HG03064 (cell line): Measurements from ENCODE around the gene ZNF48.

Source experiments
- ATAC-seq: cut with Tn5 transposase; IDR thresholded peaks from one replicate; pipeline ENCODE4 v1.9.1; 2021; ENCODE audit warnings: low read depth; ENCODE audit not compliant: unreplicated experiment

The ZNF48 gene

DNA sequence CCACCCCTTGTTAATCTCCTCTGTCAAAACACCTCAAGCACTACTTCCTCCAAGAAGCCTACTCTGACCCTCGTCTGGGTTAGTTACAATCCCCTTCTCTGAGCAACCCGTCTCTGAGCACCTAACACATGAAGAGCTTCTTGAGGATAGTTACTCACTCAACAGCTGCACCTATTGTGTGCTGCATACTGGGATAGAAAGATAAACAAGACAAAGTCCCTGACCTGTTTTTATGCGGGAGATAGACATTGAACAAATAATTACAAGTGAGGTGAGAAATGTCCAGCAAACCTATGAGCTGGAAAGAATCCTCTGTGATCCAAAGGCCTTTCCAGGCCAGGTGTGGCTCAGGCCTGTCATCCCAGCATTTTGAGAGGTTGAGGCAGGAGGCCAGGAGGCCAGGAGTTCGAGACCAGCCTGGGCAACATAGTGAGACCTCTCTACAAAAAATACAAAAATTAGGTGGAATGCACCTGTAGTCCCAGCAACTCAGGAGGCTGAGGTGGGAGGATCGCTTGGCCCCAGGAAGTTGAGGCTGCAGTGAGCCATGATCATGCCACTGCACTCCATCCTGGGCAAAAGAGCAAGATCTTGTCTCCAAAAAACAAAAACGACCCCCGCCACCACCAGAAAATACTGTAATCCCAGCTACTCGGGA is 6.7 kb downstream of the ZNF48 start:
- no peak for ATAC-seq

DNA sequence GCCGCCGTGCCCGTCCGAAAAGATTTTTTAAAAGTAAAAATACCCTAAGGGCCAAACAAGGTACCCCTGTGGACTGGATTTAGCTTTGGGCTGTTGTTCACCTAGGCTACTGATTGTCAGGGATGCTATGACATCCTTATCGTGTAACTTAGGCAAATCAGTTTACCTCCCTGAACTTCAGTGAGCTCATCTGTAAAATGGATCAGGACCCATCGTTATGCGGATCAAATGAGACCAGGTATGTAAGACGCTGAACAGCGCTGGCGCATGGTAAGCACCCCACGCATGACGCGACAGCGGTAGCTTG is 11.5 kb downstream of the ZNF48 start:
- no peak for ATAC-seq

DNA sequence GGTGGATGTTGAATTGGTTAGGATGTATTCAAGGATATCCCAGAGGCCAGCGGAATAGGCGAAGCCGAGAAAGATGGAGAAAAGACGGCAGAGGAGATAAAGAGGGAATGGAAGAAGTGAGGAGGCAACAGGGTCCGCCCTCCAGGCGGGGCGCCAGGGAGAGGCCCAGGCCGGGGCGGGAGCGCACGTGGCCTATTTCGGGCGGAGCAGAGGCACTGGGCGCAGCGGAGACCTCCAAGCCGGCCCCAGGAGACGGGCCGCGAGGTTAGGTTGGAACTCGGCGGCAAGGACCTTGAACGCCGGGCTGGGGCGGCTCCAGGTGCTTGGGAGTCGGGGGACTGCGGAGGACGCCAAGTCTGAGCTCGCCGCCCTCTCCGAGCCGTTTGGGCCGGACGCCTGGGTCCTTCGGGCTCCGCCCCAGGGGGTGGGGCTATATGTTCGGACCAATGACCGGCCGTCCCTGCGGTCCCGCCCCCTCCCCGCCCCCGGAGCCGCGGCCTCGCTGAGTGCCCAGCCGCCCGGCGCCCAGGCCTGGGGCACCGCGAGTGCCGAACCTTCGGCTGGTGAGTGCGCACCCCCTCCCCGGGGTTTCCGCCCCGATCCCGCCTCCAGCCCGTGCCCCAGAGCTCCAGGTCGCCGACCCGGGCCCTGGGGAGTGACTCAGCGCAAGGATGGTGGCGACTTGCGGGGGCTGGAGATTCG is 12.0 kb downstream of the ZNF48 start, which contains the start of gene ZNF771:
Gene ZNF771 (plus strand): TSS at position 505 of the 702 bp plus-strand sequence. CDS start 448 bp downstream, outside the sequence.
- peak; percentile 84 for ATAC-seq

DNA sequence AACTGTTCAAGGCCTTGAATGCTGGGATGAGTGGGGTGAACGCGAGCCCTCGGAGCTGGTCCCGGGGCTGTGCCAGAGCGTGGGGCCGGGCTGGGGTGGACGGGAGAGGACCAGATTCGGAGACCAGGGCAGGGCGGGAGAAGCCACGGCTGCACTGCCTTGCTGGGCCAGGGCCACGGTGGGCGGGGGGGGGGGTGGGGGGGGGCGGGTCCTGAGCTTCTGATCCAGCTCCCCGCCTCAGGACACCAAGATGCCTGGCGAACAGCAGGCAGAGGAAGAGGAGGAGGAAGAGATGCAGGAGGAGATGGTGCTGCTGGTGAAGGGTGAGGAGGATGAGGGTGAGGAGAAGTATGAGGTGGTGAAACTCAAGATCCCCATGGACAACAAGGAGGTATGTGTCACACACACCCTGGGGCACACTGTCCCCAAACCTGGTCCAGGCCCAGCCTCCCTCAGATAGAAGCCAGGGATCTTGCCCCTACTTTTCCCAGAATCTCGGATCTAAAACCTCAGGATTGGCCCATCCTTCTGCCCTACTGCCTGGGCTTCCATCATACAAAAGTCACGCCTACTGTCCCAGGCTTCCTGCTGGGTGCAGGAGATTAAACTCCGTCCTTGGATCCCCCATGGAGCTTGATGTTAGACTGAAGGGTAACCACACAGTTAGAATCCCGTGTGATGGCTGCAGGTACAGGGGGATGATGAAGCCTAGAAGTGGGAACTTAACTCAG is 12.7 kb downstream of the ZNF48 start:
- ATAC-seq, result no peak

DNA sequence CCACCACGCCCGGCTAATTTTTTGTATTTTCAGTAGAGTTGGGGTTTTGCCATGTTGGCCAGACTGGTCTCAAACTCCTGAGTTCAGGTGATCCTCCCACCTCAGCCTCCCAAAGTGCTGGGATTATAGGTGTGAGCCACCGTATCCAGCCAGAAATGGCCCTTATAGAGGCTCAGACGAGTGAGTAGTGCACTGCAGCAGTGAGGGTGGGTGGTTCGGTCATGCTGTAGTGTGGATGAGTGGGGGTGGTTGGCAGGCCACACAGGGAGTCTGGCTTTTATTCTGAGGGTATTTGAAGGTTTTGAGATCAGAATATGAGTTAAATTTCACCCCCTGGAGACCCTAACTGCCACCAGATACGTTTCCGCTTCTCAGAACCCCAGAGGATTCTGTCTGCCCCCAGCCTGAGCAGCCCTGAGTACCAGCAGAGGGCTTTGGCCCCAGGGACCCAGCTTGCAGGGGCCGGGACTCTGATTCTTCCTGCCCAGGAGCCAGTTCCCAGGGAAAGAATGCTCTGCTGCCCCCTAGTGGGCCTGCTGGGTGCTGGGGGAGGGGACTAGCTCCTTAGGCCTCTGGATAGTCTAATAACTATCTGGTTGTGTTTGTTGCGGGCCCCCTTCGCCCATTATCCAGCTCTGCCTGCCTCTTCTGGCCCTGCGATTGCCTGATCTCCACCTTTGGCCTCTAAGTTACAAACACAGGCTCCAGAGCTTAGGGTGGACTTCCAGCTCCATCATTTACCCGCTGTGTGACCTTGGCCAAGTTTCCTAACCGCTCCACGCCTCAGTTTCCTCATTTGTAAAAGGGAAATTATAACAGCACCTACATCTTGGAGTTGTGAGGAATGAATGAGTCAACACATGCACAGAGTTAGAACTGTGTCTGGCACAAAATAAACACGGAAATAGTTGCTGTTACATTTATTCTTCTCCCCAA is 14.2 kb downstream of the ZNF48 start:
- ATAC-seq, result no peak

DNA sequence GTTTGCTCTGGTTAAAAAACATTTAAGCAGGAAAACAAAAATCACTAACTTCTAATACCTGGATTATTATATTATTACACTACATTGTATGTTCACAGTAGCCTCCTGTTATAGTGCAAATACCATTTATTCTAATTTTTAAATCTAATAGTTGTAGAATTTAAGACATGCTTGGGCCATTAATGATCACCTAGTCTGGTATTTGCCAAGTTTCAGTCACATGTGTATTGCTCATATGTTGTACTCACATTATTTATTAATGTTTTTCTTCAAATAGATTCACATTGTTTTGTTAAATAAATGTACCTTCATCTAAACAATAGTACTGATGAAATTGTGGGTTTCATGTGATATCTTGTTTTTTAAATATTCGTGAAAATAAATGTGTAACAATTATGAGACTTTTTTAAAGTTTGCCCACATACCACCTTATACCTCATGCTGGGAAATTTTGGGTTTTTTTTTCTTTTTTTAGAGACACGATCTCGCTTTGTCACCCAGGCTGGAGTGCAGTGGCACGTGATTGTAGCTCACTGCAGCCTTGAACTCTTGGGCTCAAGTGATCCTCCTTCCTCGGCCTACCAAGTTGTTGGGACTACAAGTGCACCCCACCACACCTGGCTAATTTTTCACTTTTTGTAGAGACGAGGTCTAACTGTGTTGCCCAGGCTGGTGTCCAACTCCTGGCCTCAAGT is 18.0 kb downstream of the ZNF48 start:
- no peak for ATAC-seq

DNA sequence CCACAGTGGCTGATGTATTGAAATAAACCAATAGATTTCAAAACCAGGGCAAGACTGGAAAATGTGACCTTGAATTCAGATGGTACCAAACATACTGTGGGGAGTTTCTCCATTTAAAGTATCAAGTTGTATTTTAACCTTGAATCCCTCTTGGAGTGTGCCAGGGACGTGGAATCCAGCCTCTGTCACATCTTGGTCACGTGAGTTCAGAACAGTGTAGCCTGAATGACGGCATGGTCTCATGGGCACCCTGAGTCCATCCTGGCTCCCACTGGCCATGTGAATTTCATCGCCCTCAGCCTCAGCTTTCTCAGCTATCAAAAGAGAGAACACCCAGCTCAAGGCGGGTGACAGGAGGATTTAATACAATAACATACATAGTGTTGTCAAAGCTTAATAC is 18.9 kb downstream of the ZNF48 start:
- no peak for ATAC-seq

DNA sequence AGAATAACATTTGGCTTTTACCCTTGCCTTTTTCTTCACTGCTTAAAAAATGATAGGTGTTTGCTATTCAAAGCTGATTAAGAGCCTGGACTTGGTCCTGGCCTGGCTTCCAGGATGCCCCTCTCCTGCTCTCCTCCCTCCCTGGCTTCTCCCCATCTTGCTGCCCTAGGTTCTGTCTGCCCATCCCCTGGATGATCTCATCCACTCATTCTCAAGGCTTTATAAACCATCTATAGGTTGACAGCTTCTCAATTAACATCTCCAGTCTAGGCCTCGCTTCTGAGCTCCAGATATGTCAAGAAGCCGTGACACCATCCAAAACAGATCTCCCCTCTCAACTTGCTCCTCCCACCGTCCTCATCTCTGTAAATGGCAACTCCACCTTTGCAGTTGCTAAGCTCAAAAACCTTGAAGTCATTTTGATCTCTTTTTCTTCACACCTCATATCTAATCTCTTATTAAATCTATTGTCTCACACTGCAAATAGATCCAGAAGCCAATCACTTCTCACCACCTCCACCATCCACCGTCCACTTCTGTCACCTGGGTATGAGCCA is 20.9 kb downstream of the ZNF48 start:
- no peak for ATAC-seq

DNA sequence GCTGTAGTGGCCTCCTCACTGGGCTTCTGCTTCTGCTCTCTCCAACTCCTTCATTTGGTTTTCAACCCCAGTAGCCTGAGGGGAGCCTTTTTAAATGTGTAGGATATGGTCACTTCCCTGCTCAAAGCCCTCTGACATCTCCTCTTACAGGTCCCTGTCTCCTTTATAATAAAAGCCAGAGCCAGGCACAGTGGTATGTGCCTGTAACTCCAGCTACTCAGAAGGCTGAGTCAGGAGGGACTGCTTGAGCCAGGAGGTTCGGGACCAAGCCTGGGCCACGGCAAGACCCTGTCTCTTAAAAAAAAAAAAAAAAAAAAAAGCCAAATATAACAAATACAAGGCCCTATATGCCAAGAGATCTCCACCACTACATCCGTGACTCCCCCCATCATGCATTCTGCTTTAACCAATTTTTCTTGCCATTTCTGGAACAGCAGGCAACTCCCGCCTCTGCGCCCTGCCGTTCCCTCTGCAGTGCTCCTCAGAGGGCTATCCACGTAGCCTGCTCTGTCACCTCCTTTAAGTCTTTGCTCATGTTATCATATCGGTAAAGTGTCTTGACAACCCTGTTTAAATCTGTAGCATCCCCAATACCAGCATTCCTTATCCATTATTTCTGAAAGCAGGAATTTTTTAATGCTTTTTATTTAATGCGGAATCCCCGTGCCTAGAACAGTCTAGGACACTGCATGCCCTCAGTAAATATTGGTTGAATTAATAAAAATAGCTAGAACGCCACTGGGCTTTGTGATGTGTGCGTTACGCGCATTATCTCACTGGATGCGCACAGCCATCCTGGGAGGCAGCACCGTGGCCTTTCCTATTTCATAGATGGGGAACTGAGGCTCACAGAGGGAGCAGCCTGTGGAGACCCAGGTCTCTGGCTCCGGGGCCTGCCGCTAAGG is 21.7 kb downstream of the ZNF48 start:
- no peak for ATAC-seq

DNA sequence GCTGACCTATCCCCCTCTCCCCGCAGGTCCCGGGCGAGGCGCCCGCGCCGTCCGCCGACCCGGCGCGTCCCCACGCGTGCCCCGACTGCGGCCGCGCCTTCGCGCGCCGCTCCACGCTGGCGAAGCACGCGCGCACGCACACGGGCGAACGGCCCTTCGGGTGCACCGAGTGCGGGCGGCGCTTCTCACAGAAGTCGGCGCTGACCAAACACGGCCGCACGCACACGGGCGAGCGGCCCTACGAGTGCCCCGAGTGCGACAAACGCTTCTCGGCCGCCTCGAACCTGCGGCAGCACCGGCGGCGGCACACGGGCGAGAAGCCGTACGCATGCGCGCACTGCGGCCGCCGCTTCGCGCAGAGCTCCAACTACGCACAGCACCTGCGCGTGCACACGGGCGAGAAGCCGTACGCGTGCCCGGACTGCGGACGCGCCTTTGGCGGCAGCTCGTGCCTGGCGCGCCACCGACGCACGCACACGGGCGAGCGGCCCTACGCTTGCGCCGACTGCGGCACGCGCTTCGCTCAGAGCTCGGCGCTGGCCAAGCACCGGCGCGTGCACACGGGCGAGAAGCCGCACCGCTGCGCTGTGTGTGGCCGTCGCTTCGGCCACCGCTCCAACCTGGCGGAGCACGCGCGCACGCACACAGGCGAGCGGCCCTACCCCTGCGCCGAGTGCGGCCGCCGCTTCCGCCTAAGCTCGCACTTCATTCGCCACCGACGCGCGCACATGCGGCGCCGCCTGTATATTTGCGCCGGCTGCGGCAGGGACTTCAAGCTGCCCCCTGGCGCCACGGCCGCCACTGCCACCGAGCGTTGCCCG is 22.5 kb downstream of the ZNF48 start:
- peak; percentile 83 for ATAC-seq

DNA sequence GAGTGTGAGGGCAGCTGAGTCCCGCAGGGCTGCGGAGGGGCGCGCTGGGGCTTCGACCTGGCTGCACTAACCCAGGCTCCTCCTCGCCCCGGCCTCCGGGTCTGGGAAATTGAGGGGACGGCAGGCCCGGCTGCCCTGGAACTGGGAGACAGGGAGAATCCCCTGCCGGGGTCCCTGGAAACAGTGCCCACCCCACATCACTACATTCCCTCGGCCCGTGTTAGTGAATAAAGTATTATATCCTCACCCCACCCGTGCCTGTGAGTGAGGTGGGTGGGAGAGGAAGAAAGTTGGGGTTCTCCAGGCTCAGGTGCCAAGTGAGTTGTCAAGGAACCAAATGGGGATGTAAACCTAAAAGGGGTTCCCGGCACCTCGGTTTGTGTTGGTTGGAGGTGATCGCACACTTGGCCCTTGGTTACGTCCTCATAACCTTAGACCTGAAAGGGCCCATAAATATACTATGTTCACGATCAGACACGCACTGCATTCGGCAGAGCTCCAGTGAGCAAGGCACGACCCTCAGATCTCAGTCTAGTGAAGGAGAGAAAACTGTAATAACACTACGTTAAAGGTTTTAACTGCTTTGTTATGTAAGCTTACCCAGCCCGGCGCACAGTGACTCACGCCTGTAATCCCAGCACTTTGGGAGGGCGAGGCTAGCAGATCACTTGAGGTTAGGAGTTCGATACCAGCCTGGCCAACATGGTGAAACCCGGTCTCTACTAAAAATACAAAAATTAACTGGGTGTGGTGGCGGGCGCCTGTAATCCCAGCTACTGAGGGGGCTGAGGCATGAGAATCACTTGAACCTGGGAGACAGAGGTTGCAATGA is 23.3 kb downstream of the ZNF48 start:
- ATAC-seq, result no peak

DNA sequence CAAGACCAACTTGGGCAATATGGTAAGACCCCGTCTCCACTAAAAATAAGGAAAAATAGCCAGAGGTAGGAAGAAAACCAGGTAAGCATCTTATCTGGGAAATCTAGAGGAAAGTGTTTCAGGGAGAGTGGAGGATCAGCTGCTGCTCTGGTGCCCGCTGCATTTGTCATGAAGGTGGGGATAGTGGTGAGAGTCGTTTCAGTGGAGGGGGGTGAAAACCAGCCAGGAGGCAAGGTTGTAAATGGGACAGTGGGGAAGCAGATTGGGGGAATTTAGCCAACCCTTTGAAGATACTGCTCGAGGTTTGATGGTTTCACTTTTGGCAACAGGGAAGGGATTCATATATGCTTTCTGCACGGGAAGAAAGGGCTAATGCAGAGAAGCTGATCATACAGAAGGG is 25.8 kb downstream of the ZNF48 start:
- no peak for ATAC-seq

DNA sequence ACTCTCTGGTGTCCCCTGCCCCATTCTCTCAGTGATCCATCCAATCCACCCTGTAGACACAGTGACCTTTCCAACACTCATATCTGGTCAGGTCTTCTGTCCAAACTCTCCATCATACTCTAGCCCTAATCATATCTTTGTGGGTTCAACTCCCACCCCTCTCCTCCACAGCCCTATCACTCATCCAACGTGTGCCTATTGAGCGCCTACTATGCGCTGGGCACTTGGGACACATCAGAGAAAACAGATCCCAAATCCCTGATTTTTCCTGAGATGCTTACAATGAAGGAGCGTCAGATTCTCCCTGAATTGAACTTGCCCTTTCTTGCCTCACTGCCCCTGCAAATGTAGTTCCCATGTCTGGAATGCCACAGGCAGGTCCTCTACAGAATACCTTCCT is 32.8 kb downstream of the ZNF48 start:
- no peak for ATAC-seq

DNA sequence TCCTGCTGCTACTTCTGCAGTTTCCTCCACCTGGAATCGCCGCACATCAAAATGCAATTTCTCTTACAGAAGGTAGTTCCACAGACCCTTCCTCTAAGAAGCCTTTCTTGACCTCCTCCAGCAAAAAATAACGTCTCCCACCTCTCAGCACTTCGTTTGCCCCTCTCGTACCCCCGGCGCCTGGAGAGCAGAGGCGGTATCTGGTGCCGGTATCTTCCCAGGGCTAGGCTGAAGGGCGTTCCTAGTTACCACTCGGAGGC is 34.1 kb downstream of the ZNF48 start:
- no peak for ATAC-seq

DNA sequence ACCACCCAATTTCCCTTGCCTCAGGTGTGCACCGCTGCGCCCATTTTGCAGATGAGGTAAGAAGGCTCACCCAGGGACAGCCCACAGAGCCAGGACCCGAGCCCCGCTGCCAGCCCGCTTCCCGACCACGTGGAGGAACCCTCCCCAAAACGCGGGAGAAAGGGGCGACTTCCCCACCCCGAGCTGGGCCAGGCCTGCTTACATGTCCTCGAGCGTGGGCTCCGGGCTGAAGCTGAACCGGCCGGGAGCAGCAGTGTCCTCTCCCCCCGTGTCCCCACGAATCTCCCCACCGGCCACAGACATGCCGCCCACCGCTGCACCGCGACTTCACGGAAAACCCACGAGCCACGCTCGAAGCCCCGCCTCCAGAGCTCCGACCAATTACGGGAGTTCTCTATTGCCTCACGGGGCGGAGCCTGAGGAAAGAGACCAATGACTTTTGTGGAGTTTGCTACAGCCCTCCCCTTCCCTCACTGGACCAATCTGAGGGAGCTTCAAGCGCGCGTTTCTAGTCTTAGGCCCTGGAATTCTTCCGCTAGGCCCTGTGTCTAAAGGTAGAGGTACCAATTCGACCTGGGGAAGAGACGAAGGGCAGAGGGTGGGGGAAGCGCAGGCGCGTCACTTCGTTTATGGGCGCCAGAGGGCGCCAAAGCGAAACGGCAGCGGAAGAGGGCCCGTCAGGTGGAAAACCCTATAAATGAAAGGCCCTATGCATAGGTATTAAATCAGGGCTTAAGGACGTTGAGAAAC is 34.6 kb downstream of the ZNF48 start, which contains the start of gene DCTPP1:
Gene DCTPP1 (minus strand): TSS at position 353 of the 750 bp plus-strand sequence. CDS start 50 bp downstream, at position 303.
- ATAC-seq, result peak; percentile 91

DNA sequence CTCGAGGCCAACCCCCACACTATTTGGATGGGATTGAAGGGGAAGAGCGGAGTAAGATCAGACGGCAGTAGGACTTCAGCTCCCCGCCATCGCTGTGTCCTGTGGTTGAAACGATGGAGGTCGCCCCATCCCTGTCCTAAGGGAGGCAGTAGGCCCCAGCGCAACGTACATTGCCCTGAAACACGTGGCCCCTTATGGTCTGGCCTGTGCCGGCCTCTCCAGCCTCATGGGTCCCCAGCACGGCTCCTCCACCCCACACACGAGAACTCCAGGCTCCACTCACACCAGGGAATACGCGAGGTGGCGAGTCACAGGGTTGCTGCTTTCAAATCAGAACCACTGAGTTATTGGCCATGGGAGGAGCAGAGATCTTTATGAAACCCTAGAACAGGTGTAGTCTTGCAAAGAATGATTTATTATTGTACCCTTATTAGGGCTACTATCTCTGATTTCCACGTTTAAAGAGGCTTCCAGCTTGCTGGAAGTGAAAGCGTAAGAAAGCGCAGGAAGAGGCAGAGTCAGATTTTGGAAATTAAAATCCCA is 35.3 kb downstream of the ZNF48 start:
- no peak for ATAC-seq
